Measurements from ENCODE around the gene MCM7. TPM values are rescaled to one million over a fixed set of nuclear protein-coding genes. Genes with fewer than 3 reads are reported as not detected.
A peak's percentile ranks its signal among the peaks of the same experiment; 100 is the strongest.

MCM7 gene
- total and polyA plus RNA-seq, 2 experiments from 2014 or later = 49.6 to 61.3 TPM

- in situ Hi-C loops (cut with MboI) = no loop called here
- Histone ChIP-seq H3F3A (ENCODE audit: insufficient read depth) (peaks cover 4% of the 10 kb centered on the region; the same call in 1 of the 2 replicates), H3K9me2 (ENCODE audit: insufficient read depth) (no peaks in the 10 kb centered on the region), H4K20me1 (ENCODE audit: insufficient read depth) (no peaks in the 10 kb centered on the region), H2AFZ (no peak overlapping the region), H3K27me3 (replicated peaks; ENCODE audit: insufficient read depth) (no peaks in the 10 kb centered on the region), H3K36me3 (ENCODE audit: low read depth) (peaks cover 15% of the 10 kb centered on the region; the same call in 1 of the 2 replicates), H3K27ac (no peak overlapping the region), H3K9me3 (ENCODE audit: low read depth) (no peaks in the 10 kb centered on the region), H3K4me3 (no peak overlapping the region; the same call in 1 of the 2 replicates), H3K9ac (peak overlapping the region; percentile 86; the same call in 1 of the 2 replicates), H3K4me1 (ENCODE audit: insufficient read depth) (peaks cover 5% of the 10 kb centered on the region; the same call in 1 of the 2 replicates), H3K79me2 (ENCODE audit: insufficient read depth) (peaks cover 36% of the 10 kb centered on the region), H3K4me2 (ENCODE audit: unreplicated experiment) (no peak overlapping the region)
- no peak for DNase-seq
- no peak for TF ChIP-seq EZH2phosphoT487 (IDR thresholded peaks at IDR 0.05; ENCODE audit: insufficient read depth, low read depth)
- WGBS, 2 experiments (ENCODE audit: low coverage in 1 of 2, low lambda C conversion rate in 2 of 2, missing lambda C conversion rate in 2 of 2) = 84 to 85% methylated on average over 17 of the region's 17 CpGs
Measured at GRCh38 chr7:100102950-100103840, 2.0 kb upstream of the MCM7 start.

- H3K4me1 ChIP-seq (ENCODE audit: insufficient read depth) = peaks cover 5% of the 10 kb centered on the region; the same call in 1 of the 2 replicates
- H3K27ac ChIP-seq = peak overlapping the region; percentile 90
- H3K9me3 ChIP-seq (ENCODE audit: low read depth) = no peaks in the 10 kb centered on the region
- DNase-seq = peak; percentile 98
- H4K20me1 ChIP-seq (ENCODE audit: insufficient read depth) = no peaks in the 10 kb centered on the region
- peak overlapping the region; percentile 99 for H3K4me2 ChIP-seq (ENCODE audit: unreplicated experiment)
- H3F3A ChIP-seq (ENCODE audit: insufficient read depth) = peaks cover 9% of the 10 kb centered on the region; the same call in 1 of the 2 replicates
- H3K9me2 ChIP-seq (ENCODE audit: insufficient read depth) = no peaks in the 10 kb centered on the region
- WGBS, 2 experiments (ENCODE audit: low coverage in 1 of 2, low lambda C conversion rate in 2 of 2, missing lambda C conversion rate in 2 of 2) = 0 to 1% methylated on average over 43 to 61 of the region's 61 CpGs
- H3K79me2 ChIP-seq (ENCODE audit: insufficient read depth) = peaks cover 59% of the 10 kb centered on the region
- H3K9ac ChIP-seq = peak overlapping the region; percentile 86
- peak overlapping the region; percentile 94 for H3K4me3 ChIP-seq
- in situ Hi-C loops (cut with MboI) = no loop called here
- peaks cover 31% of the 10 kb centered on the region; the same call in 1 of the 2 replicates for H3K36me3 ChIP-seq (ENCODE audit: low read depth)
- TF ChIP-seq EZH2phosphoT487 (IDR thresholded peaks at IDR 0.05; ENCODE audit: insufficient read depth, low read depth) = no peak
- no peaks in the 10 kb centered on the region for H3K27me3 ChIP-seq (replicated peaks; ENCODE audit: insufficient read depth)
- H2AFZ ChIP-seq = peak overlapping the region; percentile 61
Measured at GRCh38 chr7:100100420-100101015, 679 bp downstream of the MCM7 start.

- Histone ChIP-seq H3K27ac (no peak overlapping the region), H3K4me3 (peak overlapping the region; percentile 94), H3K9ac (peak overlapping the region; percentile 86), H3F3A (ENCODE audit: insufficient read depth) (peaks cover 18% of the 10 kb centered on the region; the same call in 1 of the 2 replicates), H3K9me3 (ENCODE audit: low read depth) (no peaks in the 10 kb centered on the region), H2AFZ (0 out of 2 replicates have a peak overlapping the region, but pooled peaks have one; percentile 61), H4K20me1 (ENCODE audit: insufficient read depth) (no peaks in the 10 kb centered on the region), H3K4me2 (ENCODE audit: unreplicated experiment) (peak overlapping the region; percentile 99), H3K36me3 (ENCODE audit: low read depth) (peaks cover 40% of the 10 kb centered on the region), H3K27me3 (replicated peaks; ENCODE audit: insufficient read depth) (no peaks in the 10 kb centered on the region), H3K79me2 (ENCODE audit: insufficient read depth) (peaks cover 63% of the 10 kb centered on the region), H3K9me2 (ENCODE audit: insufficient read depth) (no peaks in the 10 kb centered on the region), H3K4me1 (ENCODE audit: insufficient read depth) (peaks cover 5% of the 10 kb centered on the region; the same call in 1 of the 2 replicates)
- whole genome bisulfite sequencing, 2 experiments (ENCODE audit: low coverage in 1 of 2, low lambda C conversion rate in 2 of 2, missing lambda C conversion rate in 2 of 2) = 83 to 88% methylated on average over 12 of the region's 12 CpGs
- in situ Hi-C loops (cut with MboI) = no loop called here
- no peak for TF ChIP-seq EZH2phosphoT487 (IDR thresholded peaks at IDR 0.05; ENCODE audit: insufficient read depth, low read depth)
- TF ChIP-seq EZH2 (IDR thresholded peaks at IDR 0.05; ENCODE audit: insufficient read depth, poor library complexity, severe bottlenecking) = no peak
- DNase-seq = no peak
Measured at GRCh38 chr7:100099452-100099851, 1.7 kb downstream of the MCM7 start.

- no peak for DNase-seq
- in situ Hi-C loops (cut with MboI) = no loop called here
- H3K4me2 ChIP-seq (ENCODE audit: unreplicated experiment) = no peak overlapping the region
- H3K27ac ChIP-seq = no peak overlapping the region
- H2AFZ ChIP-seq = no peak overlapping the region
- H3K9me2 ChIP-seq (ENCODE audit: insufficient read depth) = no peaks in the 10 kb centered on the region
- H3K9me3 ChIP-seq (ENCODE audit: low read depth) = no peaks in the 10 kb centered on the region
- 0 out of 2 replicates have a peak overlapping the region, but pooled peaks have one; percentile 86 for H3K9ac ChIP-seq
- H4K20me1 ChIP-seq (ENCODE audit: insufficient read depth) = no peaks in the 10 kb centered on the region
- 86 to 95% methylated on average over 10 of the region's 10 CpGs for WGBS, 2 experiments (ENCODE audit: low coverage in 1 of 2, low lambda C conversion rate in 2 of 2, missing lambda C conversion rate in 2 of 2)
- H3K4me1 ChIP-seq (ENCODE audit: insufficient read depth) = peaks cover 5% of the 10 kb centered on the region; the same call in 1 of the 2 replicates
- H3K79me2 ChIP-seq (ENCODE audit: insufficient read depth) = peaks cover 66% of the 10 kb centered on the region
- H3K36me3 ChIP-seq (ENCODE audit: low read depth) = peaks cover 41% of the 10 kb centered on the region
- H3K4me3 ChIP-seq = no peak overlapping the region
- H3F3A ChIP-seq (ENCODE audit: insufficient read depth) = peaks cover 21% of the 10 kb centered on the region; the same call in 1 of the 2 replicates
- no peaks in the 10 kb centered on the region for H3K27me3 ChIP-seq (replicated peaks; ENCODE audit: insufficient read depth)
- TF ChIP-seq EZH2phosphoT487 (IDR thresholded peaks at IDR 0.05; ENCODE audit: insufficient read depth, low read depth) = no peak
- no peak for TF ChIP-seq EZH2 (IDR thresholded peaks at IDR 0.05; ENCODE audit: insufficient read depth, poor library complexity, severe bottlenecking)
Measured at GRCh38 chr7:100098913-100099312, 2.3 kb downstream of the MCM7 start.

Data from GM23248 (cell line).